Keratinocyte (primary cell): ENCODE results near the gene SLC41A3. TPM values are rescaled to one million over a fixed set of nuclear protein-coding genes. Genes with fewer than 3 reads are reported as not detected.

Source experiments
- DNase-seq: peaks from one replicate; pipeline ENCODE4 v3.0.0-alpha.2; 2011; ENCODE audit warnings: low read depth, missing footprints, low spot score
- FAIRE-seq: peaks from 2 replicates; lab custom pipeline; 2011; peaks lifted over from hg19 to GRCh38; lab: Jason Lieb, UNC
- H2AFZ ChIP-seq: 2 replicates; pipeline ENCODE4 v1.6.0; 2012; ENCODE audit warnings: low read length, control low read depth, inconsistent platforms; ENCODE audit not compliant: control insufficient read depth
- H3K27ac ChIP-seq: 2 replicates; pipeline ENCODE4 v1.5.1; 2011; ENCODE audit warnings: low read length; ENCODE audit not compliant: control insufficient read depth, insufficient read depth
- H3K27me3 ChIP-seq: 3 replicates; pipeline ENCODE4 v1.6.0; 2011; ENCODE audit warnings: low read length; ENCODE audit not compliant: control insufficient read depth, insufficient read depth; ENCODE audit errors: extremely low read depth
- H3K36me3 ChIP-seq, 2 experiments: 2 replicates in 1 of 2; 3 replicates in 1 of 2; pipeline ENCODE4 v1.5.1; 2011; ENCODE audit warnings: low read length in 2 of 2, mild to moderate bottlenecking in 1 of 2; ENCODE audit not compliant: control insufficient read depth in 2 of 2, insufficient read depth in 2 of 2; ENCODE audit errors: extremely low read depth in 1 of 2
- H3K4me1 ChIP-seq: 3 replicates; pipeline ENCODE4 v1.5.1; 2011; ENCODE audit warnings: low read length; ENCODE audit not compliant: control insufficient read depth, insufficient read depth; ENCODE audit errors: extremely low read depth
- H3K4me2 ChIP-seq: 3 replicates; pipeline ENCODE4 v1.6.0; 2011; ENCODE audit warnings: low read depth, low read length; ENCODE audit not compliant: control insufficient read depth, insufficient read depth; ENCODE audit errors: extremely low read depth
- H3K4me3 ChIP-seq, 3 experiments: fragments of 200-600 bp in 1 of 3; sonication (generic) in 1 of 3; 2 replicates in 2 of 3; 3 replicates in 1 of 3; pipeline ENCODE4 v1.5.1; 2011 to 2016; ENCODE audit warnings: low read length in 3 of 3, mild to moderate bottlenecking in 3 of 3, control low read depth in 2 of 3, inconsistent platforms in 1 of 3, low read depth in 1 of 3, mixed read lengths in 1 of 3, mixed run types in 1 of 3, moderate library complexity in 1 of 3; ENCODE audit not compliant: control insufficient read depth in 2 of 3, insufficient read depth in 2 of 3; ENCODE audit errors: extremely low read depth in 1 of 3
- H3K79me2 ChIP-seq: 2 replicates; pipeline ENCODE4 v1.6.0; 2012; ENCODE audit warnings: low read length; ENCODE audit not compliant: control insufficient read depth, insufficient read depth
- H3K9ac ChIP-seq: 3 replicates; pipeline ENCODE4 v1.6.0; 2011; ENCODE audit warnings: low read length; ENCODE audit not compliant: control insufficient read depth, insufficient read depth; ENCODE audit errors: extremely low read depth
- H3K9me1 ChIP-seq: 3 replicates; pipeline ENCODE4 v1.6.0; 2011; ENCODE audit warnings: low read length; ENCODE audit not compliant: control insufficient read depth, insufficient read depth; ENCODE audit errors: extremely low read depth
- H3K9me3 ChIP-seq: 2 replicates; pipeline ENCODE4 v1.5.1; 2012; ENCODE audit warnings: low read depth, low read length; ENCODE audit not compliant: control insufficient read depth
- H4K20me1 ChIP-seq: 3 replicates; pipeline ENCODE4 v1.6.0; 2011; ENCODE audit warnings: low read length; ENCODE audit not compliant: control insufficient read depth, insufficient read depth; ENCODE audit errors: extremely low read depth
- CTCF ChIP-seq, 3 experiments: IDR thresholded peaks in 1 of 3; conservative IDR thresholded peaks in 1 of 3; optimal IDR thresholded peaks in 1 of 3; 2 replicates in 2 of 3; 3 replicates in 1 of 3; pipeline versions ENCODE3 to v1.5.1; 2011; ENCODE audit warnings: low read length in 3 of 3, mild to moderate bottlenecking in 3 of 3, moderate library complexity in 2 of 3, control low read depth in 1 of 3, inconsistent platforms in 1 of 3; ENCODE audit not compliant: insufficient read depth in 2 of 3; ENCODE audit errors: extremely low read depth in 1 of 3
- EZH2 ChIP-seq: IDR thresholded peaks from one replicate; pipeline ENCODE4 v1.6.1; 2012; ENCODE audit warnings: inconsistent platforms, mild to moderate bottlenecking, low read length, moderate library complexity
- dilution Hi-C: fragments of 300-500 bp; cut with MboI; formaldehyde crosslinking; loops from one replicate; pipeline ENCODE4 v1.7.0; 2020; ENCODE audit warnings: low sequenced_read_pairs; ENCODE audit not compliant: extremely low pct_ligation_motif_present
- polyA plus RNA-seq, 5 experiments: library from polyadenylated mRNA; depleted of rRNA in 3 of 5; stranded (reverse) in 3 of 5; stranded (forward) in 1 of 5; unstranded in 1 of 5; fragments of >200 nt; gene quantifications; 1 replicate in 1 of 5; 2 replicates in 3 of 5; 3 replicates in 1 of 5; pipeline versions ENCODE4 v1.2.1 to v1.2.3, GENCODE V29; 2011 to 2012; ENCODE audit warnings: missing spikeins in 2 of 5, low read depth in 1 of 5, low replicate concordance in 1 of 5

The SLC41A3 gene
- polyA plus RNA-seq, 1 donor (not counting 4 experiments of a cell fraction or from before 2014, with no cell fraction given), result 30.2 TPM

- Histone ChIP-seq H2AFZ (no peak overlapping the region), H3K27ac (no peak overlapping the region), H3K4me2 (no peak overlapping the region), H3K9me3 (no peaks in the 10 kb centered on the region), H3K36me3 (no peaks in the 10 kb centered on the region), H3K4me1 (no peaks in the 10 kb centered on the region), H3K4me3 (no peak overlapping the region), H3K79me2 (no peaks in the 10 kb centered on the region), H3K9ac (no peak overlapping the region), H4K20me1 (no peaks in the 10 kb centered on the region), H3K9me1 (no peaks in the 10 kb centered on the region), H3K27me3 (peaks cover 12% of the 10 kb centered on the region)
- no peak for TF ChIP-seq EZH2
- TF ChIP-seq CTCF (optimal IDR thresholded peaks at IDR 0.05 in 1 of 3, IDR thresholded peaks at IDR 0.05 in 1 of 3, conservative IDR thresholded peaks at IDR 0.05 in 1 of 3; ENCODE audit: extremely low read depth in 1 of 3, insufficient read depth in 2 of 3, low read length in 3 of 3), result no peak
- no peak for DNase-seq
- dilution Hi-C loops, result no loop called here
- no peak for FAIRE-seq
Observed at GRCh38 chr3:125959317-125960065, 124.4 kb downstream of the SLC41A3 start.

GRCh38 chr3:125958511-125959316, 125.2 kb downstream of the SLC41A3 start:
- Histone ChIP-seq H3K9ac (no peak overlapping the region), H4K20me1 (no peaks in the 10 kb centered on the region), H3K4me3 (no peak overlapping the region), H3K27me3 (peaks cover 10% of the 10 kb centered on the region), H3K9me3 (no peaks in the 10 kb centered on the region), H3K4me2 (no peak overlapping the region), H3K36me3 (no peaks in the 10 kb centered on the region), H2AFZ (no peak overlapping the region), H3K79me2 (no peaks in the 10 kb centered on the region), H3K4me1 (no peaks in the 10 kb centered on the region), H3K9me1 (no peaks in the 10 kb centered on the region), H3K27ac (no peak overlapping the region)
- TF ChIP-seq EZH2 (no peak), CTCF (optimal IDR thresholded peaks at IDR 0.05 in 1 of 3, IDR thresholded peaks at IDR 0.05 in 1 of 3, conservative IDR thresholded peaks at IDR 0.05 in 1 of 3; ENCODE audit: extremely low read depth in 1 of 3, insufficient read depth in 2 of 3, low read length in 3 of 3) (no peak)
- FAIRE-seq (no peak), DNase-seq (no peak)
- dilution Hi-C loops, result no loop called here
